Thoracic aorta (tissue), 2 donors: ENCODE results near the gene REV3L. TPM values are rescaled to one million over a fixed set of nuclear protein-coding genes. Genes with fewer than 3 reads are reported as not detected.
"Not testable (repeated sequence)": the region's sequence is repeated elsewhere in the genome, so short reads cannot be mapped to it uniquely, and the experiment has no call there.

Experiments
- ATAC-seq: fragments of 150-250 bp; one replicate; pipeline ENCODE4 v1.8.0; 2017; ENCODE audit warnings: low read depth; ENCODE audit not compliant: insufficient number of reproducible peaks, low FRiP score
- DNase-seq: peaks from one replicate; pipeline ENCODE4 v3.0.0-alpha.2; 2020; ENCODE audit warnings: low spot score
- H3K27ac ChIP-seq, 2 donors: fragments of 200-600 bp; sonication (generic); 1 replicate in 1 of 2; 2 replicates in 1 of 2; pipeline ENCODE4 v1.5.1; 2016; ENCODE audit warnings: mild to moderate bottlenecking in 2 of 2, moderate library complexity in 2 of 2
- H3K27me3 ChIP-seq: fragments of 200-600 bp; sonication (generic); replicated peaks from 2 replicates; pipeline ENCODE4 v1.6.0; 2016; ENCODE audit warnings: mild to moderate bottlenecking; ENCODE audit not compliant: insufficient read depth
- H3K36me3 ChIP-seq: fragments of 200-600 bp; sonication (generic); one replicate; pipeline ENCODE4 v1.5.1; 2016
- H3K4me1 ChIP-seq, 2 donors: fragments of 200-600 bp; sonication (generic); 1 replicate in 1 of 2; 2 replicates in 1 of 2; pipeline versions ENCODE4 v1.5.1 to v1.6.0; 2016; ENCODE audit warnings: low read depth in 2 of 2, mild to moderate bottlenecking in 1 of 2; ENCODE audit not compliant: control insufficient read depth in 1 of 2
- H3K4me3 ChIP-seq: fragments of 200-600 bp; sonication (generic); 2 replicates; pipeline ENCODE4 v1.5.1; 2016; ENCODE audit warnings: mild to moderate bottlenecking
- H3K9me3 ChIP-seq: fragments of 200-600 bp; sonication (generic); 2 replicates; pipeline ENCODE4 v1.5.1; 2016
- total RNA-seq, 2 donors: library from RNA; depleted of rRNA; stranded (reverse); fragments of >200 nt; gene quantifications; one replicate each; pipeline versions ENCODE4 v1.1.0 to v1.2.3, GENCODE V29; 2016
- TF ChIP-seq, protein P1 (sequence below): fragments of 200-600 bp; sonication (generic); IDR thresholded peaks from one replicate; pipeline ENCODE4 v1.5.1; 2019; ENCODE audit warnings: antibody characterized with exemption

Gene REV3L
- total RNA-seq, 2 donors from 2014 or later, result 25.6 to 59.8 TPM

- no peak overlapping the region for H3K27ac ChIP-seq
- peaks cover 4% of the 10 kb centered on the region for H3K36me3 ChIP-seq
- H3K9me3 ChIP-seq, result no peaks in the 10 kb centered on the region
- TF ChIP-seq, protein P1, sequence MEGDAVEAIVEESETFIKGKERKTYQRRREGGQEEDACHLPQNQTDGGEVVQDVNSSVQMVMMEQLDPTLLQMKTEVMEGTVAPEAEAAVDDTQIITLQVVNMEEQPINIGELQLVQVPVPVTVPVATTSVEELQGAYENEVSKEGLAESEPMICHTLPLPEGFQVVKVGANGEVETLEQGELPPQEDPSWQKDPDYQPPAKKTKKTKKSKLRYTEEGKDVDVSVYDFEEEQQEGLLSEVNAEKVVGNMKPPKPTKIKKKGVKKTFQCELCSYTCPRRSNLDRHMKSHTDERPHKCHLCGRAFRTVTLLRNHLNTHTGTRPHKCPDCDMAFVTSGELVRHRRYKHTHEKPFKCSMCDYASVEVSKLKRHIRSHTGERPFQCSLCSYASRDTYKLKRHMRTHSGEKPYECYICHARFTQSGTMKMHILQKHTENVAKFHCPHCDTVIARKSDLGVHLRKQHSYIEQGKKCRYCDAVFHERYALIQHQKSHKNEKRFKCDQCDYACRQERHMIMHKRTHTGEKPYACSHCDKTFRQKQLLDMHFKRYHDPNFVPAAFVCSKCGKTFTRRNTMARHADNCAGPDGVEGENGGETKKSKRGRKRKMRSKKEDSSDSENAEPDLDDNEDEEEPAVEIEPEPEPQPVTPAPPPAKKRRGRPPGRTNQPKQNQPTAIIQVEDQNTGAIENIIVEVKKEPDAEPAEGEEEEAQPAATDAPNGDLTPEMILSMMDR, result no peak
- no peak overlapping the region for H3K4me3 ChIP-seq
- H3K27me3 ChIP-seq, result no peaks in the 10 kb centered on the region
- ATAC-seq (no peak), DNase-seq (no peak)
- H3K4me1 ChIP-seq, result no peaks in the 10 kb centered on the region
These were observed 188.5 kb downstream of the REV3L start for GRCh38 chr6:111294374-111294967.

DNA sequence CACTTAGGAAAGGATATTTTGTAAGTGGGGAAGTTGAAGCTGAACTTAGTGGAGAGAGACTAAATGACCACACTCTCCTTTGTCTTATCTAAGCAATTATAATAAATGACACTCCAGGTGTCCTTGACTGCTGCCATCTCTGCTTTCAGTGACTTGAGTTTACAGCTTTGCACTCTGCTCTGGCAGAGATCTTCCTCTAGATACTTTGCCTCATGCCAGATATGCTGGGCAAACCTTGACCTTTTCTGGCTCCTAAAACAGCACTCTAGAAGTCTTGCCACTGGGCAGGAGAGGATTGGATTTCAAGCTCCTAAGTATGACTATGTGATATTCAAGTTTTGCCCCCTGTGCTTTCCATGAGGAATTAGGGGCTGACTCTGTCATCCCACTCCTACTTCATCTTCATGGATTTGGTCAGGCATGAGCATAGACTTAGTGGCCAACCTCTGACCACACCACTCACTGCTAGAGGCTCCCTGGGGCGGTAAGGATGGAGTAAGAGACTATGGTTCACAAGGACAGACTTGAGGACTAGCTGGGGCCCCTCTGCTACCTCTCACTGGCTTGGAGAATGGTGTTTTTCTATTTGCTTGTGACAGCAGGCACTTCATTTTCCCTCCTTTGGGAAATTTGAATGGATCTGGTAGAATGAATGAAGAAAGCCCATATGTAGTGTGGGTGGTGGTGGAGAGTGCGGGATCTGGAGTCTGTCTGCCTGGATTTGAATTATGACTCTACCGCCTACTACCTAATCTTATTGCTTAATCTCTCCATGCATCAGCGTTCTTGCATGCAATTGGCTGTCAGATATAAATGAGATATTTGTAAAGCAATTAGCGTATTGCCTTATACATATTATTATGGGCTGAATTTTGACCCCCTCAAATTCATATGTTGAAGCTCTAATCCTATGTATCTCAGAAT is 191.4 kb downstream of the REV3L start:
- H3K9me3 ChIP-seq, result no peaks in the 10 kb centered on the region
- TF ChIP-seq, protein P1, result no peak
- H3K27me3 ChIP-seq, result no peaks in the 10 kb centered on the region
- no peaks in the 10 kb centered on the region for H3K36me3 ChIP-seq
- no peaks in the 10 kb centered on the region for H3K4me1 ChIP-seq
- no peak overlapping the region for H3K27ac ChIP-seq
- DNase-seq (no peak), ATAC-seq (no peak)
- no peak overlapping the region for H3K4me3 ChIP-seq

GRCh38 chr6:111290689-111291335 is 192.2 kb downstream of the REV3L start:
- H3K4me3 ChIP-seq, H3K9me3 ChIP-seq, H3K27me3 ChIP-seq, H3K4me1 ChIP-seq, H3K27ac ChIP-seq, ATAC-seq, DNase-seq, H3K36me3 ChIP-seq: not testable (repeated sequence)

DNA sequence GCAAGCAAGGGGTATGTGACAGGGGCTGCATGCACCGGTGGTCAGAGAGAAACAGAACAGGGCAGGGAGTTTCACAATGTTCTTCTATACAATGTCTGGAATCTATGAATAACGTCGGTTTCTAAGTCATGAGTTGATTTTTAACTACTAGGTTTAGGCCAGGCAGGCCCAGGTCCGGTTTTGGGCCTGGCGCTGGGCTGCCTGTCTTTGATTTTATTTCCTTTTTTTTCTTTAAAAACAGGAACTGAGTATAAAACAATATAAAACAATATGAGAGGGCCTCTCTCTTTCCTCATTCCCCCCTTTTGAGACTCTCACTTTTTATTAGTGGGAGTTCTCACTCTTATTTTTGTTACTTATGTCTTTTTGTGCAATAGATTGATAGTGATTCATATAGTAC is 198.7 kb downstream of the REV3L start:
- not testable (repeated sequence) for H3K4me1 ChIP-seq, H3K27ac ChIP-seq, ATAC-seq, H3K9me3 ChIP-seq, DNase-seq, H3K4me3 ChIP-seq, H3K36me3 ChIP-seq, H3K27me3 ChIP-seq

GRCh38 chr6:111283707-111284106 is 199.3 kb downstream of the REV3L start:
- Histone ChIP-seq H3K27ac (no peak overlapping the region), H3K4me1 (no peaks in the 10 kb centered on the region), H3K4me3 (no peak overlapping the region), H3K27me3 (no peaks in the 10 kb centered on the region), H3K36me3 (peaks cover 7% of the 10 kb centered on the region), H3K9me3 (no peaks in the 10 kb centered on the region)
- DNase-seq (no peak), ATAC-seq (no peak)
- TF ChIP-seq, protein P1, result no peak

- TF ChIP-seq, protein P1, result no peak
- Histone ChIP-seq H3K4me3 (no peak overlapping the region), H3K27me3 (no peaks in the 10 kb centered on the region), H3K4me1 (no peaks in the 10 kb centered on the region), H3K36me3 (peaks cover 7% of the 10 kb centered on the region), H3K9me3 (no peaks in the 10 kb centered on the region), H3K27ac (no peak overlapping the region)
- DNase-seq (no peak), ATAC-seq (no peak)
These were observed 200.5 kb downstream of the REV3L start for GRCh38 chr6:111282515-111282914.
